ENCODE data around the gene PRPF19. TPM values are rescaled to one million over a fixed set of nuclear protein-coding genes. Genes with fewer than 3 reads are reported as not detected.
A peak's percentile ranks its signal among the peaks of the same experiment; 100 is the strongest.

Gene PRPF19
- total RNA-seq, 2 experiments from 2014 or later: 161 TPM

DNA sequence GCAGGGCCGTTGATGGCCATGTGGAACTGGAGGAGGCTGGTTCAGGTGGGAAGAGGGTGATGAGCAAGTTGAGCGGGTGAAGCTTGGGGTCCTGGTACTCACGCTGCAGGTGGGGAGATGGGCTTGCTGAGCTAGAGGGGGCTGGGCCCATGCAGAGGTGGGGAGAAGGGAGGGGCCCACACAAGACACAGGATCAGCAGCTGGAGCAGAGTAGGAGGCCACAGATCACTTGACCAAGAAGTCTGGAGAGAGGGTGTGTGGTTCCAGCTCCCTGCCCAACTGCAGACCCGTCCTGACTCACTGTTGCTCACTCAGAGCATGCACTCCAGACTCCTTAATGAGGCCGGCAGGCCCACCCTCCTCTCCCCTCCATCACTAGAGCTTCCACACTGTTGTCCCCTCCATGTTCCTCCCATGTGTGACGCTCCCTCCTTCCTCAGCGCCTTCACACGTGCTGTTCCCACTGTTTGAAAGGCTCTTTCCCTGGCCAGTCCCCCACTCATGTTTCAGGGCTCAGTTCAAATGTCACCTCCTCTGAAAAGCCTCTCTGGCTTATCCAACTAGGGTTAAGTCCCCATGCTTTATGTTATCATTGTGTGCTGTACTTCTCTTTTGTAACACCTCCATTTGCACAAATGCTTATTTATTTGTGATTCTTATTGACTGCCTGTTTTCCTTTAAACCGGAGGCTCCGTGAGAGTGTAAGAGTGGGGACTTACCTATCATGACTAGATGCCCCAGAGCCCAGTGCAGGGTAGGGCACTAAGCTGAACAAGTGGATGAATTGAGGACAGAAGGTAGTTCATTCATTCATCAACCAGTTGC is 62.1 kb downstream of the PRPF19 start:
- Mint-ChIP-seq H3K27ac (peak overlapping the region; percentile 92), H3K9me3 (ENCODE audit: insufficient read depth) (no peaks in the 10 kb centered on the region), H3K36me3 (ENCODE audit: low read depth) (peaks cover 32% of the 10 kb centered on the region), H3K27me3 (ENCODE audit: low read depth) (no peaks in the 10 kb centered on the region), H3K4me3 (peak overlapping the region; percentile 90), H3K4me1 (ENCODE audit: low read depth) (peaks cover 41% of the 10 kb centered on the region)
- ATAC-seq: no peak
- DNase-seq: no peak
- CTCF ChIA-PET: interaction anchor here (1.4 to 21.6 kb wide), 3 partner anchors 25 to 56 kb away, joined by 4 to 610 read pairs (median 4); no protein-coding TSS in a partner anchor
- POLR2A ChIA-PET: no interaction called here

- Mint-ChIP-seq H3K27me3 (ENCODE audit: low read depth) (no peaks in the 10 kb centered on the region), H3K4me3 (peak overlapping the region; percentile 90), H3K9me3 (ENCODE audit: insufficient read depth) (no peaks in the 10 kb centered on the region), H3K27ac (peak overlapping the region; percentile 92), H3K4me1 (ENCODE audit: low read depth) (peaks cover 41% of the 10 kb centered on the region), H3K36me3 (ENCODE audit: low read depth) (peaks cover 22% of the 10 kb centered on the region)
- POLR2A ChIA-PET: interaction anchor here (0.7 to 1.2 kb wide), 4 partner anchors 23 to 44 kb away, joined by 3 to 5 read pairs (median 4); no protein-coding TSS in a partner anchor
- CTCF ChIA-PET: interaction anchor here (0.7 to 21.6 kb wide), 8 partner anchors 12 to 344 kb away, joined by 3 to 610 read pairs (median 4); partner anchors contain the start of gene PTGDR2
- peak; percentile 6 for ATAC-seq
- no peak for DNase-seq
Observed at GRCh38 chr11:60842668-60843600, 63.5 kb downstream of the PRPF19 start.

DNA sequence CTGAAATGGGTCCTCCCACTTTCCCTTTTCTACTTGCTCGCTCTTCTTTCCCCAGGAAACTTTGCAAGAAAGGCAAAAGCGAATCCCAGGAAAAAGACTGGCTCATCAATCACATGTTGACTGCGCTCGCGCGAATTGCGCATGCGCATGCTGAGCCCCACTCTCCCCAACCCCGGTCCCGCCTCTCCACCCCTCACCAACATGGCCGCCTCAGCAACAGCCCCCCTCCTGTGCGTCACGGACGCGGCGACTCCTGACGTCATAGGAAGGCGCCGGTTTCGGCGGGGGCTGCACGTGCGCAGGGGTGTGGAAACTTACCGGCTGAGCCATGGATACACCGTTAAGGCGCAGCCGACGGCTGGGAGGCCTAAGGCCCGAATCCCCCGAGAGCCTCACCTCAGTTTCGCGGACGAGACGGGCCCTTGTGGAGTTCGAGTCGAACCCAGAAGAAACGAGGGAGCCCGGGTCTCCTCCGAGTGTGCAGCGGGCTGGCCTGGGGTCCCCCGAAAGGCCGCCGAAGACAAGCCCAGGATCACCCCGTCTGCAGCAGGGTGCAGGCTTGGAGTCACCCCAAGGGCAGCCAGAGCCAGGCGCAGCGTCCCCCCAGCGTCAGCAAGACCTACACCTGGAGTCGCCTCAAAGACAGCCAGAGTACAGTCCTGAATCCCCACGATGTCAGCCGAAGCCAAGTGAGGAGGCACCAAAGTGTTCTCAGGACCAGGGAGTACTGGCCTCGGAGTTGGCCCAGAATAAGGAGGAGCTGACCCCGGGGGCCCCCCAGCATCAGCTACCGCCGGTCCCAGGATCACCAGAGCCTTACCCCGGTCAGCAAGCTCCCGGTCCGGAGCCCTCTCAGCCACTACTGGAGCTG is 64.4 kb downstream of the PRPF19 start, which contains the start of gene CCDC86:
Gene CCDC86 (plus strand): TSS at position 317 of the 871 bp plus-strand sequence. CDS start 12 bp downstream, at position 329.
- Mint-ChIP-seq H3K36me3 (ENCODE audit: low read depth) (peaks cover 20% of the 10 kb centered on the region), H3K4me1 (ENCODE audit: low read depth) (peaks cover 50% of the 10 kb centered on the region), H3K27me3 (ENCODE audit: low read depth) (no peaks in the 10 kb centered on the region), H3K4me3 (peak within 1 kb of the TSS; percentile 90), H3K9me3 (ENCODE audit: insufficient read depth) (no peaks in the 10 kb centered on the region), H3K27ac (peak within 1 kb of the TSS; percentile 92)
- ATAC-seq (peak; percentile 93), DNase-seq (peak; percentile 98)
- ChIA-PET POLR2A (interaction anchor here (0.7 to 1.2 kb wide), 4 partner anchors 24 to 45 kb away, joined by 3 to 5 read pairs (median 4); no protein-coding TSS in a partner anchor), CTCF (interaction anchor here (0.7 to 21.6 kb wide), 11 partner anchors 9 to 345 kb away, joined by 3 to 610 read pairs (median 4); partner anchors contain the start of gene PTGDR2)

Other genes starting within 250 kb of the PRPF19 start
- not detected for gene MS4A8, start 207.0 kb downstream of the PRPF19 start, total RNA-seq
- gene MS4A18, start 181.9 kb downstream of the PRPF19 start, total RNA-seq: not detected
- not detected for gene MS4A15, start 149.7 kb downstream of the PRPF19 start, total RNA-seq
- gene MS4A10, start 121.3 kb downstream of the PRPF19 start, total RNA-seq: not detected
- 10 to 100 TPM; 34.2 to 36.0 TPM for gene CCDC86, start 64.5 kb downstream of the PRPF19 start, total RNA-seq
- 1 to 10 TPM; 3.3 to 3.4 TPM for gene PTGDR2, start 50.6 kb downstream of the PRPF19 start, total RNA-seq
- gene ZP1, start 39.0 kb downstream of the PRPF19 start, total RNA-seq: under 1 TPM in 1 of 2 experiments, not detected in 1; 0.34 TPM
- gene TMEM109, start 7.6 kb upstream of the PRPF19 start, total RNA-seq: 100 to 1,000 TPM; 136 to 139 TPM
- under 1 TPM; 0.37 to 0.47 TPM for gene TMEM132A, start 17.9 kb upstream of the PRPF19 start, total RNA-seq
- gene SLC15A3, start 45.6 kb upstream of the PRPF19 start, total RNA-seq: 1 to 10 TPM; 2.0 to 2.2 TPM
- gene CD6, start 65.1 kb upstream of the PRPF19 start, total RNA-seq: 100 to 1,000 TPM; 214 to 222 TPM
- 100 to 1,000 TPM; 252 to 274 TPM for gene CD5, start 195.9 kb upstream of the PRPF19 start, total RNA-seq